Common myeloid progenitor, CD34-positive (primary cell): Measurements from ENCODE around the gene PDHA1. TPM values are rescaled to one million over a fixed set of nuclear protein-coding genes. Genes with fewer than 3 reads are reported as not detected.

ENCODE experiments used
- CTCF ChIA-PET: fragments of 350-600 bp; sonication (Branson Sonifier 250); formaldehyde crosslinking; loops from one replicate; lab custom pipeline; 2021; ENCODE audit warnings: antibody characterized with exemption; lab: Charles Lee
- POLR2A ChIA-PET: fragments of 350-600 bp; sonication (Branson Sonifier 250); formaldehyde crosslinking; loops from one replicate; lab custom pipeline; 2021; ENCODE audit warnings: antibody characterized with exemption; lab: Charles Lee
- DNase-seq, 3 donors: peaks; one replicate each; pipeline versions ENCODE4 v3.0.0 to v3.0.0-alpha.2; 2013
- H3K27ac ChIP-seq, 2 experiments: 1 replicate in 1 of 2; 2 replicates in 1 of 2; pipeline ENCODE4 v1.7.0; 2013; ENCODE audit warnings: inconsistent platforms in 2 of 2, low read length in 2 of 2, mild to moderate bottlenecking in 2 of 2, low read depth in 1 of 2, moderate library complexity in 1 of 2; ENCODE audit not compliant: severe bottlenecking in 2 of 2, insufficient read depth in 1 of 2, poor library complexity in 1 of 2
- H3K27me3 ChIP-seq, 5 experiments: replicated peaks in 2 of 5; 1 replicate in 3 of 5; 2 replicates in 2 of 5; pipeline versions ENCODE4 v1.6.1 to v1.7.0; 2013; ENCODE audit warnings: low read length in 4 of 5, mild to moderate bottlenecking in 2 of 5, moderate library complexity in 2 of 5, inconsistent platforms in 1 of 5; ENCODE audit not compliant: insufficient read depth in 5 of 5, control insufficient read depth in 4 of 5
- H3K36me3 ChIP-seq, 4 experiments: 1 replicate in 2 of 4; 2 replicates in 2 of 4; pipeline versions ENCODE4 v1.6.1 to v1.7.0; 2013; ENCODE audit warnings: low read length in 3 of 4, control low read depth in 1 of 4, mild to moderate bottlenecking in 1 of 4; ENCODE audit not compliant: control insufficient read depth in 4 of 4, insufficient read depth in 4 of 4
- H3K4me1 ChIP-seq, 4 experiments: 1 replicate in 3 of 4; 2 replicates in 1 of 4; pipeline versions ENCODE4 v1.6.1 to v1.7.1; 2013; ENCODE audit warnings: low read length in 3 of 4, mild to moderate bottlenecking in 3 of 4, control low read depth in 1 of 4, inconsistent platforms in 1 of 4, moderate library complexity in 1 of 4; ENCODE audit not compliant: control insufficient read depth in 4 of 4, insufficient read depth in 4 of 4; ENCODE audit errors: control extremely low read depth in 1 of 4
- H3K4me3 ChIP-seq, 7 experiments: 1 replicate in 4 of 7; 2 replicates in 3 of 7; pipeline versions ENCODE4 v1.5.1 to v1.7.0; 2013; ENCODE audit warnings: mild to moderate bottlenecking in 7 of 7, low read length in 6 of 7, moderate library complexity in 6 of 7, inconsistent platforms in 2 of 7, low read depth in 2 of 7, control low read depth in 1 of 7; ENCODE audit not compliant: insufficient read depth in 4 of 7, control insufficient read depth in 1 of 7; ENCODE audit errors: extremely low read depth in 1 of 7
- H3K9me3 ChIP-seq, 5 experiments: 1 replicate in 4 of 5; 2 replicates in 1 of 5; pipeline versions ENCODE4 v1.6.1 to v1.7.1; 2013; ENCODE audit warnings: low read length in 4 of 5, mild to moderate bottlenecking in 2 of 5, inconsistent platforms in 1 of 5, low read depth in 1 of 5, moderate library complexity in 1 of 5; ENCODE audit not compliant: control insufficient read depth in 4 of 5, insufficient read depth in 2 of 5; ENCODE audit errors: control extremely low read depth in 1 of 5
- WGBS: methylation state at CpG from one replicate; pipeline ENCODE4 v1.1.5; 2013; ENCODE audit not compliant: insufficient coverage; 5-methylcytosine and 5-hydroxymethylcytosine counted together
- polyA plus RNA-seq: library from polyadenylated mRNA; unstranded; fragments of 120-200 nt; gene quantifications from one replicate; pipeline ENCODE4 v1.2.1, GENCODE V29; 2013

PDHA1 gene
- polyA plus RNA-seq = 105 TPM

DNA sequence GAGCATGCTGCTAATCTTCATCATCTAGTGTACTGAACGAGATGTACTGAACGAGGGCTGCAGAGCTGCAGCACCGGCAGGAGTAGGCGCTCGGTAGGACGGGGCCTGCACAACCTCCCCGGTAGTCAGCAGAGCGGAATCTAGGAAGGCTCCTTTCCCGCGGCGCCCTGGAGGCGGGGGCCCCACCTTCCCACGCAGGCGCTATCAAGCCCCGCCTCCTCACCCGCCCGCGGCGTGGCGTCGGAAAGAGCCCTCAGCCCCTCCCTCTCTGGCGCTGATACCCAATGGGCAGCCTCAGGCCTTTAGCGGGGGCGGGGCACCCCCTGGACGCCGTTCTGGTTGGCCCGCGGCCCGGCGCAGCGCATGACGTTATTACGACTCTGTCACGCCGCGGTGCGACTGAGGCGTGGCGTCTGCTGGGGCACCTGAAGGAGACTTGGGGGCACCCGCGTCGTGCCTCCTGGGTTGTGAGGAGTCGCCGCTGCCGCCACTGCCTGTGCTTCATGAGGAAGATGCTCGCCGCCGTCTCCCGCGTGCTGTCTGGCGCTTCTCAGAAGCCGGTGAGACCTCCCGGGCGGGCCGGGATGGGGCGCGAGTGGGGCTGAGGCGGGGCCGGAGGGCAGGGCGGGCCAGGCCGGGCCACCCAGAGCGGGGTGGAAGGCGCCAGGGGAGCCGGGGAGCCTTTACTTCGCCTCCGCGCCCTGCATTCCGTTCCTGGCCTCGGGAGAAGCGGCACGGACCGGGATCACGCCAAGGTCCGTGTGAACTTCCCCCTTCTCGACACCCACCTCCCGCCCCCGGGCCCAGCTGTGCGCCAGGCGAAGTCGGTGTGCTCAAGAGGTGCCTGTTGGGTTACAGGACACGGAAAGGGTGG is at the start of gene PDHA1:
TSS of gene PDHA1 (plus strand) at position 393 of the 874 bp plus-strand sequence. CDS start at position 504, 111 bp downstream.
- peak; percentile 89 to 94 (median 94) for DNase-seq
- Histone ChIP-seq H3K4me3 (peak within 1 kb of the TSS; percentile 56 to 84 (median 72)), H3K27me3 (peaks cover 0 to 8% (median 0%) of the 10 kb centered on the region in 5 experiments), H3K27ac (peak within 1 kb of the TSS in 1 of 2 experiments; percentile 83), H3K4me1 (peaks cover 0 to 21% (median 11%) of the 10 kb centered on the region in 4 experiments), H3K9me3 (peaks cover 0 to 5% (median 0%) of the 10 kb centered on the region in 5 experiments), H3K36me3 (no peaks in the 10 kb centered on the region)
- ChIA-PET CTCF (no interaction called here), POLR2A (no interaction called here)
- WGBS = 29% methylated on average over 81 of the region's 81 CpGs

DNA sequence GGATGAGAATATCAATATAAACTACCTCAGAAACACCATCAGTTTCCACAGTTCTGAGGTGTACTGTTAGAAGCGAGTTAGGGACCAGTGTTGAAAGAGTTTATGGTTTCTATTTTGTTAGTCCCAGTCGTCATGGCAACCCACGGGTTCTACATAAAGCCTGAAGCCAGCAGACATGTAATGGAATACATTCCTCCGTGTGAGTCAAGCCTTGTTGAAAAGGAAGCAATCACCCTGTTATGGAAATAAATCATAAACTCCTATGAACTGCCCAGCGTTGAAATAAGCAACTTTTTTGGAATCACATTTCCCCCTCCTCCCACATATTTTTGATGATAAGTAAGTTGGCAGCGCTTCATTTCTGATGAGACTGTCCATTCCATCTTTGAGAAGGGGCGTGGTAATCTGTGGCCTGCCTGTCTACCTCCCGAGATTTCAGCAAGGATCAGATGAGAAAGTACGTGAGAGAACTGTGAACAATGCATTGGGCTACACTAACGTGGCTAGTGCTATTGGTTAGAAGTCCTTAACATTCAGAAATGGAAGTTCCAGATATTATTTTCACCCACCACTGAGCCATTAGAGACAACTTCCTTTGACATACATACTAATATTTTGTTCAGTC is 40.4 kb upstream of the PDHA1 start:
- POLR2A ChIA-PET = no interaction called here
- Histone ChIP-seq H3K27me3 (peaks cover 0 to 2% (median 0%) of the 10 kb centered on the region in 5 experiments), H3K4me3 (no peak overlapping the region), H3K9me3 (no peaks in the 10 kb centered on the region), H3K36me3 (no peaks in the 10 kb centered on the region), H3K4me1 (no peaks in the 10 kb centered on the region), H3K27ac (no peak overlapping the region)
- CTCF ChIA-PET = no interaction called here
- WGBS = 80% methylated on average over 5 of the region's 10 CpGs
- no peak for DNase-seq

DNA sequence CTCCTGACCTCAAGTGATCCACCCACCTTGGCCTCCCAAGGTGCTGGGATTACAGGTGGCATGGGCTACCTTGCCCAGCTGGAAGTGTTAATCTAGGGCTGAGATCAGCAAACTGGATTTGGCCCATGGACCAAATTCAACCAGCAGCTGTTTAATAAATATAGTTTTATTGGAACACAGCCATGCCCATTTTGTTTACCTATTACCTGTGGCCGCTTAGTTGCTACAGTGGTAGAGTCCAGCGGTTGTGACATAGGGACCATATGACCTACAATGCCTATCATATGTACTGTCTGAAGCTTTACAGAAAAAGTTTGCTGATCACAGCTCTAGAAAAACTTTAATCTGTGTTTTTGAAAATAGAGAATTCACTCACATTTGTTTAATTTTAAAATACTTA is 17.2 kb upstream of the PDHA1 start:
- Histone ChIP-seq H3K4me1 (no peaks in the 10 kb centered on the region), H3K9me3 (peaks cover 0 to 3% (median 0%) of the 10 kb centered on the region in 5 experiments), H3K27ac (no peak overlapping the region), H3K36me3 (no peaks in the 10 kb centered on the region), H3K4me3 (no peak overlapping the region), H3K27me3 (no peaks in the 10 kb centered on the region)
- CTCF ChIA-PET = no interaction called here
- 81% methylated on average over 2 of the region's 2 CpGs for WGBS
- DNase-seq = no peak
- POLR2A ChIA-PET = interaction anchor here (0.7 kb wide), 1 partner anchor 914 kb away, joined by 3 read pairs; no protein-coding TSS in a partner anchor

DNA sequence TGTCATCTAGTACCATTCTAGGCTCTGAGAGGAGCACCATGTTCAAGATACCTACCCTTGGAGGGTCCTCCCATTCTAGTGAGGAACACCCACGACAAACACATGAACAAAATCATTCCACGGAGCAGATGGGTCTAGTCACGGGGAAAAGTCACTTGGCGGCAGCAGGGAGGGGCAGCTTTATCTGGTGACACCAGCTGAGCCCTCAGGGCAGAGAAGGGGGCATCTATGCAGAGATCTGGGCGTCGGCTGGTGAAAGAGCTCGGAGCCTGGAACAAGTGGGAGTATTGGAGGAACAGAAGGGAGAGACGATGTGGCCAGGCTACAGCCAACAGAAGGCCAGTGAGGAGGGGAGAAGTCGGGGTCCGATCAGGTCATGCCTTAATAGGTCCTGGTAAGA is 11.9 kb upstream of the PDHA1 start:
- Histone ChIP-seq H3K27me3 (no peaks in the 10 kb centered on the region), H3K9me3 (peaks cover 0 to 3% (median 0%) of the 10 kb centered on the region in 5 experiments), H3K4me3 (no peak overlapping the region), H3K4me1 (no peaks in the 10 kb centered on the region), H3K27ac (no peak overlapping the region), H3K36me3 (no peaks in the 10 kb centered on the region)
- 81% methylated on average over 7 of the region's 10 CpGs for WGBS
- DNase-seq = no peak
- POLR2A ChIA-PET = no interaction called here
- CTCF ChIA-PET = no interaction called here

DNA sequence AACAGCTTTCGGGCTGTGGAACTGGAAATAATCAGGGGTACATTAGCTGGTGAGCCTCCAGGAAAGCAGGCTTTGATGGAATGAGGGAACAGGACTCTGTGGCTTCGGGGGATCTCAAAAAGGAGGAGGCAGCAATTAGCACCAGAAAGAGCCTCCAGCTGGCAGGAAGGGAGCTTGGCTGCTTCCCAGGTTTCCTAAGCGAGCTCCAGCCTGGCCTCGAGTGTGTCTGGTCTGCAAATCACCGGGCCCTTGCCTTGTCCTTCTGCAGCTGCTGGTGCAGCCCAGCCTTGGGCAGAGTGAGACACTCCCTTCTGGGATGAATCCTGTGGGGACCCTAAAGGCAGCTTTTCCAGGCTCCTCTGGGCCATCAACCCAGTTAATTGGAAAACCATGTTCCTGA is 10.7 kb upstream of the PDHA1 start:
- POLR2A ChIA-PET = no interaction called here
- CTCF ChIA-PET = interaction anchor here (0.9 to 2.4 kb wide), 6 partner anchors 9 to 943 kb away, joined by 3 to 16 read pairs (median 3); no protein-coding TSS in a partner anchor
- no peaks in the 10 kb centered on the region for H3K4me1 ChIP-seq
- H3K27me3 ChIP-seq = no peaks in the 10 kb centered on the region
- H3K4me3 ChIP-seq = no peak overlapping the region
- 81% methylated on average over 5 of the region's 5 CpGs for WGBS
- H3K36me3 ChIP-seq = no peaks in the 10 kb centered on the region
- no peak overlapping the region for H3K27ac ChIP-seq
- H3K9me3 ChIP-seq = peaks cover 0 to 3% (median 0%) of the 10 kb centered on the region in 5 experiments
- no peak for DNase-seq

DNA sequence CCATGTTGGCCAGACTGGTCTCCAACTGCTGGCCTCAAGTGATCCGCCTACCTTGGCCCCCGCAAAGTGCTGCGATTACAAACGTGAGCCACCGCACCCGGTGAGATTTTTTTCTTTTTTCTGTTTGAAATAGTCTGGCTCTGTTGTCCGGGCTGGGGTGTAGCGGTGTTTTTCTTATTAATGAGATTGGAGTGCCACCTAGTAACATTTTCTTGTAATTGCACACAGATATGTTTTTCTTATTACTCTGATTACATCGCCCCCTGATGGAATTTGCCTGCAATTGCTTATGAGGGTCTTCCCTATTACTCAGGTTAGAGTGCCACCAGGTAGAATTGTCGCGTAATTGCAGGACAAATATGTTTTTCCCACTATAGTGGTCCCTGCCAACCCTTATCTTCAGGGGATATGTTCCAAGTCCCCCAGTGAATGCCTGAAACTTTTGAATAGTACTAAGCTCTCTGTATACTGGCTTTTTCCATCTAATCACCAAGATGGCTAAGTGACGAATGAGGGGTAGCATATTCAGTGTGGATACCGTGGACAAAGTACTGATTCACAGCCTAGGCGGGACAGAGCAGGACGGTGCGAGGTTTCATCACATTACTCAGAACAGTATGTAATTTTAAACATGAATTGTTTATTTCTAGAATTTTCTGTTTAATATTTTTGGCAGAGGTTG is 8.6 kb upstream of the PDHA1 start:
- 68% methylated on average over 7 of the region's 16 CpGs for WGBS
- POLR2A ChIA-PET = no interaction called here
- no peaks in the 10 kb centered on the region for H3K36me3 ChIP-seq

More for the DNA sequence above, 8.6 kb upstream of the PDHA1 start:
- Histone ChIP-seq H3K9me3 (peaks cover 0 to 3% (median 0%) of the 10 kb centered on the region in 5 experiments), H3K4me1 (no peaks in the 10 kb centered on the region), H3K27ac (no peak overlapping the region), H3K27me3 (no peaks in the 10 kb centered on the region), H3K4me3 (no peak overlapping the region)
- peak; percentile 45 to 74 (median 73) for DNase-seq
- CTCF ChIA-PET = interaction anchor here (0.9 to 2.4 kb wide), 4 partner anchors 7 to 946 kb away, joined by 3 to 6 read pairs (median 5); no protein-coding TSS in a partner anchor
